Stimulated activated naive B cell treated with anti-CD40 and anti-IgM and Interleukin-4, amounts not matched to agents 10 μg/mL and 1 μg/mL and 100 μg/mL, for 72 hours (primary cell): ENCODE data around the gene PI3.
"Not testable (repeated sequence)": the region's sequence is repeated elsewhere in the genome, so short reads cannot be mapped to it uniquely, and the experiment has no call there.

Experiments used
- ATAC-seq, 2 donors: fragments of 150-1000 bp; cut with Tn5 transposase; replicated peaks; 2 replicates each; pipeline ENCODE4 v1.10.0; 2021; ENCODE audit warnings: moderate library complexity in 1 of 2
- DNase-seq: peaks from one replicate; pipeline ENCODE4 v3.0.0; 2021
- H3K27ac Mint-ChIP-seq: one replicate; pipeline ENCODE4 v1.8.0; 2022; ENCODE audit warnings: mild to moderate bottlenecking, mixed read lengths
- H3K27me3 Mint-ChIP-seq, 2 donors: one replicate each; pipeline ENCODE4 v1.8.0; 2022; ENCODE audit warnings: mixed read lengths in 2 of 2
- H3K36me3 Mint-ChIP-seq, 2 donors: one replicate each; pipeline ENCODE4 v1.8.0; 2022; ENCODE audit warnings: mixed read lengths in 2 of 2, mild to moderate bottlenecking in 1 of 2
- H3K4me1 Mint-ChIP-seq, 2 donors: one replicate each; pipeline ENCODE4 v1.8.0; 2022; ENCODE audit warnings: mixed read lengths in 2 of 2, mild to moderate bottlenecking in 1 of 2
- H3K4me3 Mint-ChIP-seq, 2 donors: one replicate each; pipeline ENCODE4 v1.8.0; 2022; ENCODE audit warnings: mild to moderate bottlenecking in 2 of 2, mixed read lengths in 2 of 2, moderate library complexity in 1 of 2
- H3K9me3 Mint-ChIP-seq, 2 donors: one replicate each; pipeline ENCODE4 v1.8.0; 2022; ENCODE audit warnings: mixed read lengths in 2 of 2, mild to moderate bottlenecking in 1 of 2

The PI3 gene, protein sequence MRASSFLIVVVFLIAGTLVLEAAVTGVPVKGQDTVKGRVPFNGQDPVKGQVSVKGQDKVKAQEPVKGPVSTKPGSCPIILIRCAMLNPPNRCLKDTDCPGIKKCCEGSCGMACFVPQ

DNA sequence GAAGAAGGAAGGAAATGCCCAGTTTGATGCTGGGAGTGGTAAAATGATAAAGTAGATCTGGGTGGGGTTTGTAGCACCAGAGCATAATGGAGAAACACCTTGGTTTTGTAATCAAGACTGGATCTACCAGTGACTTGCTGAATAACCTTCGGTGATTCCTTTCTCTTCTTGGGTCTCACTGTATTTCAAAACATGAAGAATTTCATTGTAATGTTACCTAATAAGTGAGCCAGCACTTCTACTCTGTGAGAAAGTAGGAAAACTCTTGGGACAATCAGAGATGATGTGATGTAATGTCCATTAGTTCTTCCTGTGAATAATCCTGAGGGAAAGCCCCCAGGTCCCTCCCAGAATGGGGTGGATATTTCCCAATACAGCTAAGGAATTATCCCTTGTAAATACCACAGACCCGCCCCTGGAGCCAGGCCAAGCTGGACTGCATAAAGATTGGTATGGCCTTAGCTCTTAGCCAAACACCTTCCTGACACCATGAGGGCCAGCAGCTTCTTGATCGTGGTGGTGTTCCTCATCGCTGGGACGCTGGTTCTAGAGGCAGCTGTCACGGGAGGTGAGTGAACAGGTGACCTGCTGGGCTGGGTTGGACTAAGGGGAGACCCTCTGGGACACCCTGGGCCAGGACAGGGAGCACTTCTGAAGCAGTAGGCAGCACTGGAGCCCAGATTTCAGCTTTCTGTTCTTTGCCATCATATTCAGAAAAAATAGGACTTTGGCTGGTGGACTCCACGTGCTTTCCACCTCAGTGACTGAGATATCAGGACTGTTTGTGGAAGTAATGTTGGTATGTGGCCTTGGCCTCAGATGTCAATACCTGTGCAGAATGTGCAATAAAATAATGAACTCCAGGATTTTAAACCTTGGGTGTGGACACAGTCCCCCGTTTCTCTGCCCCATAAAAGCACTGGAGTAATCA is at the start of gene PI3:
Gene PI3, plus strand, starts transcription at position 469 of the 931 bp plus-strand sequence. Its CDS starts 21 bp downstream, at position 490.
- Mint-ChIP-seq H3K4me1 (no peaks in the 10 kb centered on the region), H3K4me3 (no peak within 1 kb of the TSS), H3K27ac (no peak within 1 kb of the TSS), H3K9me3 (peaks cover 0 to 6% of the 10 kb centered on the region in 2 donors), H3K36me3 (no peaks in the 10 kb centered on the region), H3K27me3 (peaks cover 25 to 45% of the 10 kb centered on the region in 2 donors)
- ATAC-seq (no peak), DNase-seq (no peak)

DNA sequence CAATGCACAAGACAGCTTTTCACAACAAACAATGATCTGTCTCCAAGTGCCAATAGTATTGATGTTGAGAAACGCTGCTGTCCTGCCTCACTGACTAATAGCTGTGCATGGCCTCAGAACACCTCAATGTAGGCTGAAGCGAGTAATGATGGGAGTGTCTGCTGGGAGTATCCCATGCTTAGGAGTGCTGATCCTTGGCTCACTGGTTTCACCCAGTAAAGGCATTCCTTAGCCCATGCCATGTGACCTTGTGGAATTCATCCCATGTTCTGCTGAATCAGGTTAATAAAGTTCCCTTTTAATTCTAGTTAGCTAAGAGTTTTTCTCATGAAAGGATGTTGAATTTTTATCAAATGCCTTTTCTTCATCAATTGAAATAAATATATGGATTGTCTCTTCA is 46.6 kb upstream of the PI3 start:
- Mint-ChIP-seq H3K4me1 (no peaks in the 10 kb centered on the region), H3K27ac (no peak overlapping the region), H3K36me3 (peaks cover 0 to 3% of the 10 kb centered on the region in 2 donors), H3K9me3 (peaks cover 0 to 4% of the 10 kb centered on the region in 2 donors), H3K27me3 (peaks cover 54 to 69% of the 10 kb centered on the region in 2 donors), H3K4me3 (no peak overlapping the region)
- DNase-seq (no peak), ATAC-seq (no peak)

DNA sequence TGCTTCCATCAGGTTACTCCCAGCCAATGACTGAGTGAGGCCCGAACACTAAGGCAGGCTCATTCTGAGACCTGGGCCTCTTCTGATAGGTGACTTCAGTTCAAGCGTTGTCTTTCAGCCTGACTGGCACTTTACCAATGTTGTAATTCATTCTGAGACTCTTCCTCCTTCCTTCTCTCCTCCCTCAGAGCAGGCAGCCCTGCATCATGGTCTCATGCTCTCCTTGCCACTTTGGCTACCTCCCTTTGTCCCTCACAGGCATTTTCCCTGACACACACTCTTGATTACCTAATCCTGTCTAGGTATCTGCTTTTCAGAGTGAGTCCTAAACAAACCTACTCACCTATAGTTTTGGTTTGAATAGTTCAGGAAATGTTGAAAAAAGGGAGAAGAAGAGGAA is 37.8 kb upstream of the PI3 start:
- H3K4me1 Mint-ChIP-seq = no peaks in the 10 kb centered on the region
- H3K36me3 Mint-ChIP-seq = peaks cover 0 to 2% of the 10 kb centered on the region in 2 donors
- ATAC-seq (no peak), DNase-seq (no peak)
- H3K27ac Mint-ChIP-seq = no peak overlapping the region
- no peak overlapping the region for H3K4me3 Mint-ChIP-seq
- H3K27me3 Mint-ChIP-seq = peaks cover 26% of the 10 kb centered on the region in 2 donors
- peaks cover 0 to 2% of the 10 kb centered on the region in 2 donors for H3K9me3 Mint-ChIP-seq

DNA sequence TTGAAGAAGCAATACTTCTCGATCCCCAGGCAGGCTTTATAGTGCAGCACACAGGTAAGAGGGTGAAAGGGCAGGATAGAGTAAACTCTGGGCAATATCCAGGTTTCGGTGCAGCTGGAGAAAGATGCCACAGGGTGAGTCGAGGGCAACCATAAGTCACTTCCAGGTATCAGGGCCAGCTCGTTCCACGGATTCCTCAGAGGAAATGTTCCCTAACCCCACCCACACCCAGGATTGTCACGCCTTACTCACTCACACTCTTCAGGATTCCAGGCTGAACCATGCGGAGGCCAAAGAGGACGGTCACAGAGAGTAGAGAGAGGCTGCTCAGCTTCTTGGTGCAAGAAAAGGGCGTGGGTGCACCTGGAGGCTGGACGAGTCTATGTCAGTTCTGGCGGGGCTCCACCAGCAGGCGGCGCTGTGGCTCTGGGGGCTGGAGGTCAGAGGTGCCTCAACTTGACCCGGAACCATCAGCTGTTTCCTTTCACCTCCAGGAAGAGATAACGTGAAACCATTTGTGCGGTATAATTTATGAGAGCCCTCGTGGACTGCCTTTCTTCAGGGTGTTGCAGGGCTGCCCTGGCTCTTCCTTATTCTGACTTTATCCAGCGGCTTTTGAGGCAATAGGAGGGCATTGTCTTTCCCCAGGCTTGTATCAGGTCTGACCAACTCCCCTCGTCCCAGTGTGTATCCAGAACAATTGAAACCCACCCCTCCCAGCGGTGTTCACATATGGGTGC is 36.0 kb upstream of the PI3 start:
- H3K4me3 Mint-ChIP-seq = no peak overlapping the region
- H3K27me3 Mint-ChIP-seq = peaks cover 15 to 16% of the 10 kb centered on the region in 2 donors
- H3K9me3 Mint-ChIP-seq = peaks cover 0 to 2% of the 10 kb centered on the region in 2 donors
- H3K27ac Mint-ChIP-seq = no peak overlapping the region
- DNase-seq (peak; percentile 55), ATAC-seq (peak; percentile 86 to 92)
- H3K36me3 Mint-ChIP-seq = peaks cover 0 to 2% of the 10 kb centered on the region in 2 donors
- H3K4me1 Mint-ChIP-seq = no peaks in the 10 kb centered on the region

DNA sequence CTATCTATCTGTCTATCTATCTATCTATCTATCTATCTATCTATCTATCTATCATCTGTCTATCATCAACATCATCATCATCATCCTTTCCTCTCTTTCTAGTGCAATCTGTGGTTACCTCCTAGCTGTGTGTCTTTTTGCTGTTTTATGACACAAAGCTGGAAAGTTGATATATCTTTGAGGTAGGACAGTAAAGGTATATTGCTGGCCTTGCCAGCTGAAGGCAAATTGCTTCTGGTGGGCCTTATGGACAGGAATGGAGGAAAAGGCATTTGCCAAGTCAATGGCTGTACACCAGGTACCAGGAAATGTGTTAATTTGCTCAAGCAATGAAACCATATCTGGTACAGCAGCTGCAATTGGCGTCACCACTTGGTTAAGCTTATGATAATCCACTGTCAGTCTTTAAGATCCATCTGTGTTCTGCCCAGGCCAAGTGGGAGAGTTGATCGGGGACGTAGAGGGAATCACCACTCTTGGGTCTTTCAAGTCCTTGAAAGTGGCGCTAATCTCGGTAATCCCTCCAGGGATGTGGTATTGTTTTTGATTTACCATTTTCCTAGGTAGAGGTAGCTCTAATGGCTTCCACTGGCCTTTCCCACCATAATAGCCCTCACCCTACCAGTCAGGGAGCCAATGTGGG is 34.8 kb upstream of the PI3 start:
- H3K9me3 Mint-ChIP-seq, ATAC-seq, H3K4me3 Mint-ChIP-seq, H3K36me3 Mint-ChIP-seq, DNase-seq, H3K27ac Mint-ChIP-seq, H3K4me1 Mint-ChIP-seq: not testable (repeated sequence)
- H3K27me3 Mint-ChIP-seq = peaks cover 16% of the 10 kb centered on the region in 2 donors

DNA sequence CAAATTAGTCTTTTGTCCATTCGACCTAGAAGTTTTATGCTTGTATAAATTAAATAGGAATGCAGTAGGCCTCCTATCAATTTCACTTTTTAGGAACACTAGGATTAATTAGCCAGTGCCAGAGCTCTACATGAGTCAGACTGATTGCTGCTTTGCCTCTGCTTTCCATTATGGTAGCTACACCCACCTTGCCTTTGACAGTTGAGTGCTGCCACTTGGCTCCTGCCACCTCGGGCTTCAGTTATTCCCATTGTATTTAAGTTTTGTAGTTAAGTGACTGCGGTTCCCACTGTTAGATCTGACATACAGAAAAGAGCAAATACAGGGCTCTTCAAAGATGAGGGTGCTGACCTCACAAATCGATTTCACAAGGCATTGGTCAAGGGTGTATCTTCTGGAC is 33.9 kb upstream of the PI3 start:
- Mint-ChIP-seq H3K4me1 (no peaks in the 10 kb centered on the region), H3K36me3 (no peaks in the 10 kb centered on the region), H3K9me3 (no peaks in the 10 kb centered on the region), H3K4me3 (no peak overlapping the region), H3K27me3 (peaks cover 12 to 19% of the 10 kb centered on the region in 2 donors), H3K27ac (no peak overlapping the region)
- DNase-seq (no peak), ATAC-seq (no peak)

DNA sequence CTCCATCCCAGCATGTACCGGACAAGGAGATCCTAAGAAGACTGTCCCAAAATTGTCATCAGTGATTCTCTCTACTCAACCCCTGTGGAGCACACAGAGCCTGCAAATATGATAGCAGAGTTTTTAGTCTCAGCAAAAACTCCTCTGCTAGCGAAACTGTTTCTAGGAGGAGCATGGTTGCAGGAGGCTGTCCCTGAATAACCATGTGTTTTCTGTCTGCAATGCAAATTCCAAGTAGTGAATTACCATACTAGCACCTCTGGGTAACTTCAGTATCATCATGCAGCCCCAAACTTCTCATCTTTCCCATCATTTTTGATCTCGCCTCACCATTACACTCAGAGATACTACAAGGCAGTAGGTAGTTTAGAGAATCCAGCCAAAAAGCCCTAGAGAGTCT is 25.6 kb upstream of the PI3 start:
- Mint-ChIP-seq H3K27me3 (peaks cover 30 to 65% of the 10 kb centered on the region in 2 donors), H3K9me3 (no peaks in the 10 kb centered on the region), H3K36me3 (no peaks in the 10 kb centered on the region), H3K4me3 (no peak overlapping the region), H3K27ac (no peak overlapping the region), H3K4me1 (peaks cover 7 to 10% of the 10 kb centered on the region in 2 donors)
- ATAC-seq = no peak
- no peak for DNase-seq

DNA sequence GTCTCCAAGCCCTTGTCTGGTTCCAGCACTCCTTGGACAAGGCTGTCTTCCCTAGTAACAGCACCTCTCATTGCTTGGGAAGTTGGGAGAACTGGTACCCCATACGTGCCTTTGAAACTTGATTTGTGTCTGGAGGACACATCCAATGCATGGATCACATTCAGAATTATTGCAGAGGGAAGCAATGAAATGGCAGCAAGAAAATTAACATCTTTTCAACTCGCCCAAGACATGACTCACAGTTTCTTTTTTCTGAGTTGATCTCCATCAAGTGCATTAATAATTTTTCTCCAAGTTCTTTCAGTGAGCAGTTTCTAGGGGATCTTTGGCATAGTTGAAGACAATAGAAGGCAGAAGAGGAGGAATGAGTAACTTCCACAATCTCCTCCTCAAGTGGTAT is 22.3 kb upstream of the PI3 start:
- Mint-ChIP-seq H3K36me3 (peaks cover 2 to 17% of the 10 kb centered on the region in 2 donors), H3K27ac (no peak overlapping the region), H3K9me3 (peaks cover 9 to 11% of the 10 kb centered on the region in 2 donors), H3K27me3 (peaks cover 32 to 57% of the 10 kb centered on the region in 2 donors), H3K4me1 (peaks cover 17 to 22% of the 10 kb centered on the region in 2 donors), H3K4me3 (no peak overlapping the region)
- ATAC-seq (no peak), DNase-seq (no peak)

DNA sequence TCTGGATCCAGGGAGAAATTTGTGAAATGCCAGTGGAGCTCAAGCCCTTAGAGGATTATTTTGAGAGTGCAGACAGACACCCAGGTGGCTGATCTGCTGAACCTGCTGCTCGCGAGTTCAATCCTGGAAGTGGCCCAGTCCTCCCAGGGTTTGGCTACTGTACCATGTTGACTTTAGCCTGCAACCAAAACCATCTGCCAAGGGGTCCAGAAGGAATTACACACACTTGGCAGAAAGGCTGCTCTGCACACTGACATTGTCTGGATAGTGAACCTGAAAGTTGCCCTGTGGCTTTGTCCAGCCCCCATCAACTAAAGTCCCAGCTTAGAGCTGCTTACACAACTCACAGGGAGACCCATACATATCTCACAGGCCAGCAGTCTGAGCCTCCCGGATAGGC is 21.6 kb upstream of the PI3 start:
- no peak for DNase-seq
- Mint-ChIP-seq H3K36me3 (peaks cover 2 to 17% of the 10 kb centered on the region in 2 donors), H3K27ac (no peak overlapping the region), H3K4me1 (peaks cover 17 to 22% of the 10 kb centered on the region in 2 donors), H3K9me3 (peaks cover 9 to 11% of the 10 kb centered on the region in 2 donors), H3K27me3 (peaks cover 32 to 64% of the 10 kb centered on the region in 2 donors), H3K4me3 (no peak overlapping the region)
- no peak for ATAC-seq

DNA sequence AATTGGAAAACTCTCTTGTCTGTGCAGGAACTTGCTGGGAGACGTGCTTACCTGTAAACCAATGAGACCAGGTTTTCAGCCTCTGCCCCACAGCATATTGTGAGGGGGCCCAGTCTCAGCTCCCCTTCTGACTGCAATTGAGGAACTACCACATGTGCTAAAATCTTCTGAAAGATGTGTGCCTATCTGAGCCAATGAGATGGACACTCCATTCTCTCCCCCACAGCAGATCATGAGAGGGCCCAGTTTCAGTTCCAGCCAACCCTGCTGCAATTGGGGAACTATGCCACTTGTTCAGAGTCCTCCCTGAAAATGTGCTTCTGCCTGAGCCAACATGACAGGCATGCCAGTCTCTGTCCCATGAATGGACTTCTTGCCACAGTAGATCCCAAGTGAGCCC is 20.9 kb upstream of the PI3 start:
- no peak overlapping the region for H3K4me3 Mint-ChIP-seq
- H3K4me1 Mint-ChIP-seq = peaks cover 17 to 22% of the 10 kb centered on the region in 2 donors
- H3K27ac Mint-ChIP-seq = no peak overlapping the region
- H3K27me3 Mint-ChIP-seq = peaks cover 31 to 65% of the 10 kb centered on the region in 2 donors
- peaks cover 2 to 18% of the 10 kb centered on the region in 2 donors for H3K36me3 Mint-ChIP-seq
- peaks cover 11 to 14% of the 10 kb centered on the region in 2 donors for H3K9me3 Mint-ChIP-seq
- DNase-seq (peak; percentile 49), ATAC-seq (peak; percentile 99)

DNA sequence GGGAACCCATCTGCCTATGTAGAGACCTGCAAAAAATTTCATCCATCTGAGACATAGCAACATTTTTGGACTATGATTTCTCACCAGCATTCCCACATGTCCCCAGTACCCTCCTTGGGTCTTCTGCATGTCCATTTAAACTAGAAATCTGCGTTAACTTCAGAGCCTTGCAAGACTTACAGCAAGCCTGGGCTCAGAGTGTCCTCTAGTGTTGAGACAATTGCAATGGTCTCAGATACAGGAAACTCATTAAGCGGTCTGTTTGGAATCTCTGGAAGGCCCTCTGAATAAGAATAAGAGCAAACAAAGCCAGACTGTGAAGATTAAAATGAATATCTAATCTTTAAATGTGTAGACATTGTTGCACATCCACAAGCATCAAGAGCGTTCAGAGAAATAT is 20.5 kb upstream of the PI3 start:
- H3K27me3 Mint-ChIP-seq = peaks cover 34 to 66% of the 10 kb centered on the region in 2 donors
- no peak overlapping the region for H3K27ac Mint-ChIP-seq
- ATAC-seq = no peak
- peaks cover 15 to 19% of the 10 kb centered on the region in 2 donors for H3K9me3 Mint-ChIP-seq
- peaks cover 2 to 21% of the 10 kb centered on the region in 2 donors for H3K36me3 Mint-ChIP-seq
- no peak for DNase-seq
- H3K4me1 Mint-ChIP-seq = peaks cover 17 to 22% of the 10 kb centered on the region in 2 donors
- H3K4me3 Mint-ChIP-seq = no peak overlapping the region

DNA sequence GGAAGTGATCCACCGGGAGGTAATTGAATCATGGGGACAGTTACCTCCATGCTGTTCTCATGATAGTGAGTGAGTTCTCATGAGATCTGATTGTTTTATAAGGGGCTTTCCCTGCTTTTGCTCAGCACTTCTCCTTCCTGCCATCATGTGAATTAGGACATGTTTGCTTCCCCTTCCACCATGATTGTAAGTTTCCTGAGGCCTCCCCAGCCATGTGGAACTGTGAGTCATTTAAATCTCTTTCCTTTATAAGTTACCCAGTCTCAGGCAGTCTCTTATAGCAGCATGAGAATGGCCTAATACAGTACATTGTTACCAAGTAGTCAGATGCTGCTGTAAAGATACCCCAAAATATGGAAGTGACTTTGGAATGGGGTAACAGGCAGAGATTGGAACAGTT is 19.9 kb upstream of the PI3 start:
- Mint-ChIP-seq H3K27me3 (peaks cover 29 to 61% of the 10 kb centered on the region in 2 donors), H3K4me1 (peaks cover 17 to 22% of the 10 kb centered on the region in 2 donors), H3K9me3 (peaks cover 17 to 22% of the 10 kb centered on the region in 2 donors), H3K36me3 (peaks cover 2 to 21% of the 10 kb centered on the region in 2 donors)
- H3K27ac Mint-ChIP-seq, DNase-seq, H3K4me3 Mint-ChIP-seq, ATAC-seq: not testable (repeated sequence)

DNA sequence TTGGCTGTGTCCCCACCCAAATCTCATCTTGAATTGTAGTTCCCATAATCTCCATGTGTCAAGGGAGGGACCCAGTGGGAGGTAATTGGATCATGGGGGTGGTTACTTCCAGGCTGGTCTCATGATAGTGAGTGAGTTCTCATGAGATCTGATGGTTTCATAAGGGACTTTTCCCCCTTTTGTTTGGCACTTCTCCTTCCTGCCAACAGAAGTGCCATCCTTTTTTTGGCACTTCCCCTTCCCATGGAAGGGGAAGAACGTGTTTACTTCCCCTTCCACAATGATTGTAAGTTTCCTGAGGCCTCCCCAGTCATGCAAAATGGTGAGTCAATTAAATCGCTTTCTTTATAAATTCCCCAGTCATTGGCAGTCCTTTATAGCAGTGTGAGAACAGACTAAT is 18.0 kb upstream of the PI3 start:
- H3K4me1 Mint-ChIP-seq = peaks cover 17 to 22% of the 10 kb centered on the region in 2 donors
- peaks cover 20 to 24% of the 10 kb centered on the region in 2 donors for H3K9me3 Mint-ChIP-seq
- ATAC-seq (no peak), DNase-seq (no peak)
- peaks cover 34 to 57% of the 10 kb centered on the region in 2 donors for H3K27me3 Mint-ChIP-seq
- no peak overlapping the region for H3K4me3 Mint-ChIP-seq
- no peak overlapping the region for H3K27ac Mint-ChIP-seq
- H3K36me3 Mint-ChIP-seq = peaks cover 2 to 21% of the 10 kb centered on the region in 2 donors

DNA sequence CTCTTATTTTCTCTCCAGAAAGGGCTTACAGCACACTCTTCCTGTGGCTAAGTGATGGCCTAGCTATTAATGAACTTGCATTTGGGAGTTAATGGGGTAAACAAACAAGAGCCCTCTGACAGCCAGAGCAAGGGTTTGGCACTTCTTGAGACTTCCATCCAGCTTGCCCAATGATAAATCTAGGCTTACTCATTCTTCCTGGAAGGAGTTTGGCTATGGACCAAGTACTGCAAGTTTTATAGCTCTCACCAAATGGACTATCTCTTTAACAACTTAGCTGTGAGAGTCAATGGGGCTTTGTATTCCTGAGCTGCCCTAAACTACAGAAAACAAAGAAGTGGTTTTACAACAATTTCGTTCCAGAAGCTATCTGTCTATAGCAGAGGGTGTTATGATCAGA is 16.7 kb upstream of the PI3 start:
- Mint-ChIP-seq H3K27ac (no peak overlapping the region), H3K4me3 (no peak overlapping the region), H3K36me3 (peaks cover 6 to 21% of the 10 kb centered on the region in 2 donors), H3K9me3 (peaks cover 24 to 30% of the 10 kb centered on the region in 2 donors), H3K4me1 (peaks cover 17 to 22% of the 10 kb centered on the region in 2 donors), H3K27me3 (peaks cover 42 to 61% of the 10 kb centered on the region in 2 donors)
- no peak for ATAC-seq
- DNase-seq = no peak
